Stimulated activated CD8-positive, alpha-beta memory T cell treated with anti-CD3 and anti-CD28 coated beads, Interleukin-12 subunit alpha, Interleukin-12 subunit beta, amount 100 ng/mL, for 1 hour (primary cell): ENCODE results near the gene TRPT1.

Source experiments
- DNase-seq: peaks from one replicate; pipeline ENCODE4 v3.0.0-alpha.2; 2020; ENCODE audit warnings: low read depth

Gene TRPT1

DNA sequence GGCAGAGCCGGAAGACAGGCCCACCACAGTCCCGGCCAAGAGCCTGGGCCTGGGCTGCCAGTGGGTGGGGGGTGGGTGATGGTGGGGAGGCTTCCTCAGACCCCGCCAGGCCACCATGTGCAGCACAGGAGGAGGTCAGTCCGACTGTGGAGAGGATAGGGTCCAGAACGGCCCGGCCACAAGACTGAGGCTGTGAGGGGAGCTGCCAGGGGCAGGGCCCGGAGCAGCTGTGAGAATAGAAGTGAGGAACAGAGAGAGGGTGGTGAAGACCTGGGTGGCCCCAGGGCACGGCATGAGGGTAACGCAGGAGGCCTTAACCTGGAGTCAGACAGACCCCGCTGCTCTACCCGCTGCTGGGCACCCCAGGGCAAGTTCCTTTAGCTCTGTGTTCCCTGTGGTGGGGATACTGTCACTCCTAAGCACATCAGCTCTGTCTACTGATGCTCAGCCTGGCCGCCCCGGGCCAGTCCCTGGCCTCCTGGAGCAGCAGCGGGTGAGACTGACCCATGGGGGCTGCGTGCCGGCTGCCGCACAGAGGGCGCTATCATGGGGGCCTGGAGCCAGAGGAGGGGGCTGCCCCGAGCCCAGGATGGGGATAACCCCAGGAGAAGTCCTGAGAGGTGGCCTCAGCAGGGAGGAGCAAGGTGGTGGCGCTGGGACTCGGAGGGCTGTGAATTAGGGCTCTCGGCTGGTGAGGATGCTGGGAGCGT, 17.7 kb downstream of the TRPT1 start:
- DNase-seq = no peak

DNA sequence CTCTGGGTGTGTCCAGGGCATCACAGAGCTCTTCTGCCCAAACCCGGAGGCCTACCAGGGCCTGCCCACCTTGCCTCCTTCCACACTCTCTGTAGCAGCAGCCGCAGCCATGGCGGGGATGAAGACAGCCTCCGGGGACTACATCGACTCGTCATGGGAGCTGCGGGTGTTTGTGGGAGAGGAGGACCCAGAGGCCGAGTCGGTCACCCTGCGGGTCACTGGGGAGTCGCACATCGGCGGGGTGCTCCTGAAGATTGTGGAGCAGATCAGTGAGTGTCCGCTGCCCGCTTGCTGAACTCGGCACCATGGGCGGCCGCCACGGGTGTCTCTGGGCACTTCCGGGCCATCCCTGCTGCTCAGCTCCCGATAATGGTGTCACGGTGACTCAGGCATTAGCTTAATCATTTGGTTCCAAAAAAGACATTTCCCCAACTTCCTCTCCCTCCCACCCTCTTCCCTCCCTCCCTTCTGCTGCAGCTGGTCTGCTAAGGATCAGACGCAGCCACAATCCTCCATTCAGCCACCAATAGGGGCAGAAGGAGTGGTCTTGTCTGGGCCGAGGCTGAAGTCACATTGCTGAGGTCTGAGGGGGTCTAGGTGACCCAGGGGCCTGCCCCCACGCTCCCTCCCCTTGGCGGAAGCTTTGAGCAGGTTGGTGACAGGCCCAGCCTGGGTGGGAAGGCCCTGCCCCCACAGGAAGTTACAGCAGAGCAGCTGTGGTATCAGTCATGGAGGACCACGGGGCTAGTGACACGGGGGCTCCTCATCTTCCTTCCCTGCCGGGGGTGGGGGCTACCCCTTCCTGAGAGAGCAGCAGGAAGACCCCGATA, 18.5 kb downstream of the TRPT1 start:
- DNase-seq = peak; percentile 58

- DNase-seq = no peak
These were observed 19.3 kb downstream of the TRPT1 start, which contains the start of gene FERMT3 for GRCh38 chr11:64206457-64207255. FERMT3 (plus strand) TSS chr11:64206721; CDS start chr11:64207365, 644 bp downstream.

GRCh38 chr11:64204464-64204989, 21.5 kb downstream of the TRPT1 start:
- DNase-seq = peak; percentile 75

GRCh38 chr11:64204080-64204440, 21.9 kb downstream of the TRPT1 start:
- no peak for DNase-seq

- DNase-seq = no peak
These were observed 22.4 kb downstream of the TRPT1 start for GRCh38 chr11:64203421-64204079.

DNA sequence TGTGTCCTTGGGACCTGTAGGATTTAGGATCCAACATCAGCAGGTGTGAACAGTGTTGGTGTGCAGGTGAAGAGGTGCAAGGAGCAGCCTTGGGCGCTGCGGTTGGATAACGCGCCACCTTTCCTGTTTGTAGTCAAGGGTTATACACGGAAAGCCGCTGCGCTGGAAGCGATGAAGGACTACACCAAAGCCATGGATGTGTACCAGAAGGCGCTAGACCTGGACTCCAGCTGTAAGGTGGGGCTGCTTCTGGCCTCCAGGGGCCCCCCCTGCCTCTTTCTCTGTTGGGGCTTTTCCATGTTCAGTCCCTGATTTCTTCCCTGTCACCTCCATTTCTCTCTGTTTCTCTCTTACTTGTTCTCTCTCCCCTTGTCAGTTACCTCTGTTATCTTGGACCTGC, 23.0 kb downstream of the TRPT1 start:
- DNase-seq = no peak

- DNase-seq = no peak
These were observed 24.4 kb downstream of the TRPT1 start for GRCh38 chr11:64201543-64201942.

DNA sequence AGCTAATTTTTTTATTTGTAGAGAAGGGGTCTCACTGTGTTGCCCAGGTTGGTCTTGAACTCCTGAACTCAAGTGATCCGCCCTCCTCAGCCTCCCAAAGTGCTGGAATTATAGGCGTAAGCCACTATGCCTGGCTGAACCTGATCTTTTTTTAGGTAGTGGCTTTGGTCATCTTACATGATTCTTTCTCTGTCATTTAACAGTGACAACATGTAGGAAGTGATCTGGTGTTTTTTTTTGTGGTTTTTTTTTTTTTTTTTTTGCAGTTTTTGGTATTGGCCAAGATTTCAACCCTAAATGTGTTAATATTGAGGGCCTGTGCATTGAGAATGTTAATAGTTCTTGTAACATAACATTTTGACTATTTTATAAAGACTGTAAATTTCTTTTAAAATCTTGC, 27.5 kb downstream of the TRPT1 start:
- no peak for DNase-seq

- DNase-seq = no peak
These were observed 29.4 kb downstream of the TRPT1 start for GRCh38 chr11:64196626-64197025.

- no peak for DNase-seq
These were observed 33.6 kb downstream of the TRPT1 start for GRCh38 chr11:64192434-64192833.

- no peak for DNase-seq
These were observed 39.4 kb downstream of the TRPT1 start for GRCh38 chr11:64186492-64187165.

GRCh38 chr11:64185693-64186491, 40.1 kb downstream of the TRPT1 start, which contains the start of gene STIP1:
STIP1 (plus strand) TSS chr11:64186171; CDS start chr11:64186262, 91 bp downstream.
- peak; percentile 97 for DNase-seq

DNA sequence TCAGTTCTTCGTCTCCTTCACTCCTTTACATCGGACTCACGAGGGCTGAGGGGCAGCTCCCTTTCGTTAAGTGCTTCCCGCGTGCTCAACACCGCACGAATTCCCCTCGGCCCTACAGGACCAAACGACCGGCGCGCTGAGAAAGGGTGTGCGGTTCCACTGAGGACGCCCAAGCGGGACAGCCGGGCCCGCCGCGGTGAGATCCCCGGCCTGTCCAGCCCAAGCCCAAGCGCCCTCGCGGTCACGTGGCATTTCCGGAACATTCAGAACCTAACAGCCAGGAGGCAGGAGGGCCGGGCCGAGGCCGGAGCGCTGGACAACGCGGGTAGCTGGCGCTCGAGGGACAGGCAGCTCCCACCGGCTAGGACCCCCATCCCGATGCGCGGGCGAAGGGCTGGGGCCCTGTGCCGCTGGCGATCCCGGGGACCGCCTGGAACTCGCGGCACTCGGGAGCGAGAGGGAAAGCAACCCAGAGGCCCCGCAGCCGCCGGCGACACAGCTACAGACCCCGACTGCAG, 40.8 kb downstream of the TRPT1 start:
- DNase-seq = no peak

DNA sequence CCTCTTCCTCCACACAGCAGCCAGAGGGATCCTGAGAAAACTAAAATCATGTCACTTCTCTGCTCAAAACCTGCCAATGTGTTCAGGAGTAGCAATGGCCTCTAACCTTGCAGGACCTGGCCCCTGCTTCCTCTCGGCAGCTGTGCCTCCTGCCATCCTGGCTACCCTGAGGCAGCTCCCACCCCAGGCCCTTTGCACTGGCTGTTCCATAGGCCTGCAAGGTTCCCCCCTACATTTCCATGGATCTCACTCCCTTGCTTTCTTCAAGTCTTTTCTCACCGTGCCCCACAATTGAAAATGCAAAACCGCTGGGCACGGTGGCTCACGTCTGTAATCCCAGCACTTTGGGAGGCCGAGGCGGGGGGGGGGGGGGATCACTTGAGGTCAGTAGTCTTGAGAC, 42.1 kb downstream of the TRPT1 start:
- no peak for DNase-seq

- DNase-seq = no peak
These were observed 44.2 kb downstream of the TRPT1 start for GRCh38 chr11:64181506-64182411.

DNA sequence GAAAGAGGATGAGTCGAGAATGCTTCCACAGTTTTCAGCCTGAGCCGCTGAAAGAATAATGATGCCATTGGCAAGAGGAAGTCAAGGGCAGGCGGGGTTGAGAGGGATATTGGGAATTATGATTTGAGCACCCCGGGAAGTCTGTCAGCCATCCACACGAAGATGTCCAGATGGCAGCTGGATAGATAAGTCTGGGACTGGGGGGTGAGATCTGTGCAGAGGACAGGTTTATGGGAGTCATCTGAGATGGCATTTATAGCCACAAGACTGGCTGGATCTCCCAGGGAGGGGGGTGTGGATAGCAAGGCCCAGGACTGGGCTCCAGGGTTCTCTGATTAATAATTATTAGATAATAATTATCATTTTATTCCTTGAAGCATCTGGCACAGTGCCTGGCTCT, 45.1 kb downstream of the TRPT1 start:
- DNase-seq = no peak

DNA sequence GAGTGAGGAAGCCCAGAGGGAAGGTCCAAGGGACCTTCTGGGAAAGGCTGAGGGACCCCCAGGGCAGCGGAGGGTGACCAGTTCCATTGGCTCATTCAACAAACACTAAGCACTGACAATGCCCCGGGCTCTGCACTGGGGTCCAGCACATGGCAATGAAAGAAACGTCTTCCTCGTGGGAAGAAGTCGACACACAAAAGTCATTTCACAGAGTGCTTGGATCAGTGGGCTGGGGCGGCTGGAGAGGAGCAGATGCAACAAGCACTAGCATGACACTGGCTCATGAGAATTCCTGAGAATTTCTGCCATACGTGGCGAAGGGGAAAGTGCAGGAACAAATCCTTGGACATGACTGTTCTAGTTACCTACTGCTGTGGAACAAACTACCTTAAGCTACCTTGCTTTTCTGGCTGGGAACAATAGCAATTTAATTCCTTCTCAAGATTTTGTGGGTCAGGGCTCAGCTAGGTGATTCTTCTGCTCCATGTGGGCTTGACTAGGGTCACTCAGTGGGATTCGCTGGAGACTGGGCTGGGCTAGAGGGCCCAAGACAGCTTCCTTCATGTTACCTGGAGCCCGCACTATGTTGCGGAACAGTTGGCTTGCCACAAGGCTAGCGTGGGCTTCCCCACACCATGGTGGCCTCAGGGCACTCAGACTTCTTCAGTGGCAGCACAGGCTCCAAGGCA, 46.9 kb downstream of the TRPT1 start:
- DNase-seq = no peak
